ENCODE measurements around the gene PTPA. TPM values are rescaled to one million over a fixed set of nuclear protein-coding genes. Genes with fewer than 3 reads are reported as not detected.
A peak's percentile ranks its signal among the peaks of the same experiment; 100 is the strongest.
"Not testable (repeated sequence)": the region's sequence is repeated elsewhere in the genome, so short reads cannot be mapped to it uniquely, and the experiment has no call there.

PTPA gene
- total and polyA plus RNA-seq, 2 donors (not counting 3 experiments of a cell fraction or from before 2014, with no cell fraction given), result 97.7 to 121 TPM

GRCh38 chr9:129126749-129127618 lies 15.8 kb downstream of the PTPA start:
- dilution Hi-C loops (cut with MboI; ENCODE audit: extremely low pct_ligation_motif_present, low sequenced_read_pairs), result no loop called here
- ChIA-PET POLR2A (interaction anchor here (1.0 kb wide), 1 partner anchor 12 kb away, joined by 3 read pairs; no protein-coding TSS in a partner anchor), CTCF (interaction anchor here (0.9 to 12.6 kb wide), 4 partner anchors 12 to 496 kb away, joined by 3 to 232 read pairs (median 14); partner anchors contain the start of genes C9orf50 and NTMT1)
- Histone ChIP-seq H3K4me2 (ENCODE audit: insufficient read depth, low read length) (no peak overlapping the region), H3K27me3 (ENCODE audit: control insufficient read depth in 2 of 2, insufficient read depth in 2 of 2, low read length in 2 of 2) (no peaks in the 10 kb centered on the region), H3K79me2 (ENCODE audit: control insufficient read depth, insufficient read depth, low read length) (peaks cover 6% of the 10 kb centered on the region), H3K36me3 (ENCODE audit: control insufficient read depth in 2 of 2, extremely low read depth in 1 of 2, insufficient read depth in 2 of 2, low read length in 2 of 2) (peaks cover 2 to 29% of the 10 kb centered on the region in 2 experiments), H4K20me1 (replicated peaks; ENCODE audit: control insufficient read depth, extremely low read depth, insufficient read depth, low read length) (no peaks in the 10 kb centered on the region), H3K9ac (replicated peaks; ENCODE audit: extremely low read depth, insufficient read depth, low read length) (no peak overlapping the region), H3K4me1 (ENCODE audit: control insufficient read depth, extremely low read depth, insufficient read depth, low read length) (peaks cover 16% of the 10 kb centered on the region), H3K27ac (ENCODE audit: insufficient read depth, low read depth, low read length) (peak overlapping the region; percentile 6), H3K4me3 (replicated peaks in 1 of 3; ENCODE audit: insufficient read depth in 1 of 3, low read depth in 1 of 3, low read length in 3 of 3) (no peak overlapping the region), H2AFZ (ENCODE audit: low read depth, low read length) (no peak overlapping the region), H3K9me3 (replicated peaks; ENCODE audit: control insufficient read depth, insufficient read depth, low read length) (no peaks in the 10 kb centered on the region), H3K9me1 (replicated peaks; ENCODE audit: control insufficient read depth, extremely low read depth, insufficient read depth, low read length) (no peaks in the 10 kb centered on the region)
- intact Hi-C loops (cut with micrococcal nuclease), result no loop called here
- peak; percentile 62 for DNase-seq (ENCODE audit: low read depth, low spot score)
- no TSS peak for BruUV-seq (replicated peaks)
- peak; percentile 86 for FAIRE-seq
- peak; percentile 46 for TF ChIP-seq GATA2 (IDR thresholded peaks at IDR 0.05; ENCODE audit: insufficient read depth, insufficient read length, low read depth, low read length)
- no peak for TF ChIP-seq FOS (IDR thresholded peaks at IDR 0.05; ENCODE audit: borderline replicate concordance, insufficient read depth, low read length)

GRCh38 chr9:129128689-129129088 lies 17.5 kb downstream of the PTPA start:
- H3K9me1 ChIP-seq (replicated peaks; ENCODE audit: control insufficient read depth, extremely low read depth, insufficient read depth, low read length), result no peaks in the 10 kb centered on the region
- H3K4me1 ChIP-seq (ENCODE audit: control insufficient read depth, extremely low read depth, insufficient read depth, low read length), result peaks cover 16% of the 10 kb centered on the region
- no peak overlapping the region for H2AFZ ChIP-seq (ENCODE audit: low read depth, low read length)
- H3K36me3 ChIP-seq (ENCODE audit: control insufficient read depth in 2 of 2, extremely low read depth in 1 of 2, insufficient read depth in 2 of 2, low read length in 2 of 2), result peaks cover 2 to 23% of the 10 kb centered on the region in 2 experiments
- no TSS peak for BruUV-seq (replicated peaks)
- no peak overlapping the region for H3K27ac ChIP-seq (ENCODE audit: insufficient read depth, low read depth, low read length)
- H3K79me2 ChIP-seq (ENCODE audit: control insufficient read depth, insufficient read depth, low read length), result peaks cover 6% of the 10 kb centered on the region
- TF ChIP-seq GATA2 (IDR thresholded peaks at IDR 0.05; ENCODE audit: insufficient read depth, insufficient read length, low read depth, low read length) (no peak), MAX (IDR thresholded peaks at IDR 0.05; ENCODE audit: insufficient read depth, insufficient read length) (no peak), EZH2 (IDR thresholded peaks at IDR 0.05; ENCODE audit: borderline replicate concordance, low read depth, low read length, severe bottlenecking) (no peak), POLR2AphosphoS5 (IDR thresholded peaks at IDR 0.05; ENCODE audit: insufficient read depth, low read depth, low read length) (no peak), FOS (IDR thresholded peaks at IDR 0.05; ENCODE audit: borderline replicate concordance, insufficient read depth, low read length) (no peak), JUN (IDR thresholded peaks at IDR 0.05; ENCODE audit: borderline replicate concordance, insufficient read depth, insufficient read length, low read depth) (no peak), POLR2A (IDR thresholded peaks at IDR 0.05; ENCODE audit: low read depth, low read length) (no peak)
- CTCF ChIA-PET, result interaction anchor here (0.6 to 12.6 kb wide), 4 partner anchors 10 to 494 kb away, joined by 4 to 232 read pairs (median 14); partner anchors contain the start of genes C9orf50 and NTMT1
- DNase-seq (ENCODE audit: low read depth, low spot score) (no peak), FAIRE-seq (no peak)
- POLR2A ChIA-PET, result interaction anchor here (1.3 kb wide), 1 partner anchor 18 kb away, joined by 3 read pairs; the partner anchor contains the start of gene CRAT
- no peak overlapping the region for H3K9ac ChIP-seq (replicated peaks; ENCODE audit: extremely low read depth, insufficient read depth, low read length)
- H3K27me3 ChIP-seq (ENCODE audit: control insufficient read depth in 2 of 2, insufficient read depth in 2 of 2, low read length in 2 of 2), result no peaks in the 10 kb centered on the region
- intact Hi-C loops (cut with micrococcal nuclease) (no loop called here), dilution Hi-C loops (cut with MboI; ENCODE audit: extremely low pct_ligation_motif_present, low sequenced_read_pairs) (no loop called here)
- no peak overlapping the region for H3K4me3 ChIP-seq (replicated peaks in 1 of 3; ENCODE audit: insufficient read depth in 1 of 3, low read depth in 1 of 3, low read length in 3 of 3)
- H3K9me3 ChIP-seq (replicated peaks; ENCODE audit: control insufficient read depth, insufficient read depth, low read length), result no peaks in the 10 kb centered on the region
- no peaks in the 10 kb centered on the region for H4K20me1 ChIP-seq (replicated peaks; ENCODE audit: control insufficient read depth, extremely low read depth, insufficient read depth, low read length)
- no peak overlapping the region for H3K4me2 ChIP-seq (ENCODE audit: insufficient read depth, low read length)

GRCh38 chr9:129130271-129130670 lies 19.1 kb downstream of the PTPA start:
- H3K4me2 ChIP-seq (ENCODE audit: insufficient read depth, low read length); dilution Hi-C loops (cut with MboI; ENCODE audit: extremely low pct_ligation_motif_present, low sequenced_read_pairs); H3K79me2 ChIP-seq (ENCODE audit: control insufficient read depth, insufficient read depth, low read length); H3K9ac ChIP-seq (replicated peaks; ENCODE audit: extremely low read depth, insufficient read depth, low read length); FAIRE-seq; H4K20me1 ChIP-seq (replicated peaks; ENCODE audit: control insufficient read depth, extremely low read depth, insufficient read depth, low read length); H3K27ac ChIP-seq (ENCODE audit: insufficient read depth, low read depth, low read length); H3K9me1 ChIP-seq (replicated peaks; ENCODE audit: control insufficient read depth, extremely low read depth, insufficient read depth, low read length); H3K4me3 ChIP-seq (replicated peaks in 1 of 3; ENCODE audit: insufficient read depth in 1 of 3, low read depth in 1 of 3, low read length in 3 of 3); DNase-seq (ENCODE audit: low read depth, low spot score); intact Hi-C loops (cut with micrococcal nuclease); POLR2A ChIA-PET; H3K9me3 ChIP-seq (replicated peaks; ENCODE audit: control insufficient read depth, insufficient read depth, low read length); H2AFZ ChIP-seq (ENCODE audit: low read depth, low read length); H3K27me3 ChIP-seq (ENCODE audit: control insufficient read depth in 2 of 2, insufficient read depth in 2 of 2, low read length in 2 of 2); BruUV-seq (replicated peaks): not testable (repeated sequence)
- CTCF ChIA-PET, result interaction anchor here (1.0 to 12.6 kb wide), 8 partner anchors 8 to 493 kb away, joined by 4 to 232 read pairs (median 5); partner anchors contain the start of genes C9orf50 and NTMT1
- H3K4me1 ChIP-seq (ENCODE audit: control insufficient read depth, extremely low read depth, insufficient read depth, low read length), result peaks cover 16% of the 10 kb centered on the region
- peaks cover 0 to 19% of the 10 kb centered on the region in 2 experiments for H3K36me3 ChIP-seq (ENCODE audit: control insufficient read depth in 2 of 2, extremely low read depth in 1 of 2, insufficient read depth in 2 of 2, low read length in 2 of 2)

Data from endothelial cell of umbilical vein (primary cell).